Measurements from ENCODE around the gene STAG2. TPM values are rescaled to one million over a fixed set of nuclear protein-coding genes. Genes with fewer than 3 reads are reported as not detected.

STAG2 gene
- total RNA-seq (52.3 and 55.9 TPM in 2 replicates), polyA plus RNA-seq (9.1 and 12.7 TPM in 2 replicates), polyA minus RNA-seq (48.8 and 54.9 TPM in 2 replicates), Bru-seq, nascent RNA (percentile 91 among the genes with signal in this experiment), BruChase-seq, experiment 1, labeled RNA remaining after a 6-hour chase (percentile 88 among the genes with signal in this experiment), BruChase-seq, experiment 2, labeled RNA remaining after a 2-hour chase (percentile 79 among the genes with signal in this experiment)
- 16.6 and 19.3 TPM in 2 replicates for polyA plus RNA-seq (2011; cell fraction: cytosol; rRNA removed)
- 27.9 and 34.3 TPM in 2 replicates for polyA plus RNA-seq (2011; cell fraction: nucleus; rRNA removed)
- polyA plus RNA-seq (2012): 35.5 and 42.7 TPM in 2 replicates
- polyA minus RNA-seq (2011; cell fraction: cytosol; rRNA and poly(A)+ RNA removed): 87.5 TPM
- polyA minus RNA-seq (2011; cell fraction: nucleus; rRNA and poly(A)+ RNA removed): 45.0 and 57.8 TPM in 2 replicates
- long read RNA-seq, full-length matches to known transcripts: 7 of 48 reads
- long read RNA-seq, partial matches to known transcripts: 18 of 48 reads
- long read RNA-seq, other reads (novel, unspliced or antisense): 23 of 48 reads

GRCh38 chrX:123961268-123962005 is at the start of gene STAG2:
Gene STAG2, plus strand, starts transcription at chrX:123961706. Its CDS starts 60,922 bp downstream, at chrX:124022628.
- Histone ChIP-seq H3K9me3 (replicated peaks; ENCODE audit: control insufficient read depth, insufficient read depth, low read length) (no peaks in the 10 kb centered on the region), H3K27me3 (ENCODE audit: control insufficient read depth in 2 of 2, insufficient read depth in 2 of 2, low read length in 2 of 2) (no peaks in the 10 kb centered on the region), H3K79me2 (ENCODE audit: control insufficient read depth, insufficient read depth, low read length) (peaks cover 53% of the 10 kb centered on the region), H3K4me3 (replicated peaks in 1 of 3; ENCODE audit: insufficient read depth in 1 of 3, low read depth in 1 of 3, low read length in 3 of 3) (peak within 1 kb of the TSS; percentile 56 to 98 (median 95)), H3K4me2 (ENCODE audit: insufficient read depth, low read length) (peak within 1 kb of the TSS; percentile 96), H3K36me3 (ENCODE audit: control insufficient read depth in 2 of 2, extremely low read depth in 1 of 2, insufficient read depth in 2 of 2, low read length in 2 of 2) (no peaks in the 10 kb centered on the region), H4K20me1 (replicated peaks; ENCODE audit: control insufficient read depth, extremely low read depth, insufficient read depth, low read length) (no peaks in the 10 kb centered on the region), H2AFZ (ENCODE audit: low read depth, low read length) (no peak within 1 kb of the TSS), H3K9me1 (replicated peaks; ENCODE audit: control insufficient read depth, extremely low read depth, insufficient read depth, low read length) (no peaks in the 10 kb centered on the region), H3K4me1 (ENCODE audit: control insufficient read depth, extremely low read depth, insufficient read depth, low read length) (peaks cover 21% of the 10 kb centered on the region), H3K27ac (ENCODE audit: insufficient read depth, low read depth, low read length) (peak within 1 kb of the TSS; percentile 99), H3K9ac (replicated peaks; ENCODE audit: extremely low read depth, insufficient read depth, low read length) (peak within 1 kb of the TSS; percentile 100)
- FAIRE-seq (no peak), DNase-seq (ENCODE audit: low read depth, low spot score) (peak; percentile 74)
- dilution Hi-C loops (cut with MboI; ENCODE audit: extremely low pct_ligation_motif_present, low sequenced_read_pairs) (no loop called here), intact Hi-C loops (cut with micrococcal nuclease) (loop anchor here (5.0 to 10.0 kb wide), 2 partner anchors 136 to 253 kb away; no protein-coding TSS in a partner anchor)
- no peak for TF ChIP-seq POLR2AphosphoS5 (IDR thresholded peaks at IDR 0.05; ENCODE audit: insufficient read depth, low read depth, low read length)
- TF ChIP-seq MYC (IDR thresholded peaks at IDR 0.05; ENCODE audit: low read depth, low read length): no peak
- TF ChIP-seq, protein P1, sequence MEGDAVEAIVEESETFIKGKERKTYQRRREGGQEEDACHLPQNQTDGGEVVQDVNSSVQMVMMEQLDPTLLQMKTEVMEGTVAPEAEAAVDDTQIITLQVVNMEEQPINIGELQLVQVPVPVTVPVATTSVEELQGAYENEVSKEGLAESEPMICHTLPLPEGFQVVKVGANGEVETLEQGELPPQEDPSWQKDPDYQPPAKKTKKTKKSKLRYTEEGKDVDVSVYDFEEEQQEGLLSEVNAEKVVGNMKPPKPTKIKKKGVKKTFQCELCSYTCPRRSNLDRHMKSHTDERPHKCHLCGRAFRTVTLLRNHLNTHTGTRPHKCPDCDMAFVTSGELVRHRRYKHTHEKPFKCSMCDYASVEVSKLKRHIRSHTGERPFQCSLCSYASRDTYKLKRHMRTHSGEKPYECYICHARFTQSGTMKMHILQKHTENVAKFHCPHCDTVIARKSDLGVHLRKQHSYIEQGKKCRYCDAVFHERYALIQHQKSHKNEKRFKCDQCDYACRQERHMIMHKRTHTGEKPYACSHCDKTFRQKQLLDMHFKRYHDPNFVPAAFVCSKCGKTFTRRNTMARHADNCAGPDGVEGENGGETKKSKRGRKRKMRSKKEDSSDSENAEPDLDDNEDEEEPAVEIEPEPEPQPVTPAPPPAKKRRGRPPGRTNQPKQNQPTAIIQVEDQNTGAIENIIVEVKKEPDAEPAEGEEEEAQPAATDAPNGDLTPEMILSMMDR (IDR thresholded peaks at IDR 0.05; ENCODE audit: extremely low read depth in 1 of 2, insufficient read depth in 1 of 2, low read depth in 1 of 2, low read length in 2 of 2): no peak
- TF ChIP-seq GATA2 (IDR thresholded peaks at IDR 0.05; ENCODE audit: insufficient read depth, insufficient read length, low read depth, low read length): no peak
- no peak for TF ChIP-seq EZH2 (IDR thresholded peaks at IDR 0.05; ENCODE audit: borderline replicate concordance, low read depth, low read length, severe bottlenecking)
- TF ChIP-seq FOS (IDR thresholded peaks at IDR 0.05; ENCODE audit: borderline replicate concordance, insufficient read depth, low read length): no peak
- ChIA-PET POLR2A (no interaction called here), CTCF (interaction anchor here (1.8 to 1.9 kb wide), 2 partner anchors 15 to 56 kb away, joined by 7 to 11 read pairs; no protein-coding TSS in a partner anchor)
- TSS peak; percentile 3 for BruUV-seq (replicated peaks)

Measured in endothelial cell of umbilical vein (primary cell).